Esophagus muscularis mucosa (tissue), 4 donors: ENCODE data around the gene PIK3CG.

Source experiments
- CTCF ChIP-seq, 3 experiments: fragments of 200-600 bp in 2 of 3; fragments of 450-650 bp in 1 of 3; sonication (generic) in 2 of 3; IDR thresholded peaks; one replicate each; pipeline ENCODE4 v1.5.1; 2017 to 2019; ENCODE audit warnings: antibody characterized with exemption in 3 of 3, mild to moderate bottlenecking in 2 of 3, moderate library complexity in 1 of 3
- EP300 ChIP-seq: sonication (generic); formaldehyde crosslinking; IDR thresholded peaks from one replicate; pipeline ENCODE4 v1.6.1; 2017; ENCODE audit warnings: antibody characterized with exemption
- POLR2A ChIP-seq: fragments of 450-650 bp; IDR thresholded peaks from one replicate; pipeline ENCODE4 v1.6.1; 2017; ENCODE audit warnings: antibody characterized with exemption, moderate library complexity, mild to moderate bottlenecking, low read depth
- POLR2AphosphoS5 ChIP-seq, 2 donors: sonication (generic); formaldehyde crosslinking; IDR thresholded peaks; one replicate each; pipeline ENCODE4 v1.6.1; 2017; ENCODE audit warnings: antibody characterized with exemption in 2 of 2

GRCh38 chr7:106823631-106824030, 41.5 kb upstream of the PIK3CG start:
- TF ChIP-seq CTCF (IDR thresholded peaks at IDR 0.05) (no peak), POLR2A (no peak), POLR2AphosphoS5 (IDR thresholded peaks at IDR 0.05) (no peak), EP300 (no peak)
